PC-9 (cell line): ENCODE results near the gene CACNA1G. TPM values are rescaled to one million over a fixed set of nuclear protein-coding genes. Genes with fewer than 3 reads are reported as not detected.

ENCODE experiments used
- BruUV-seq: library from RNA; stranded (reverse); fragments of 400-500 nt; replicated peaks from 2 replicates; lab custom pipeline; 2021; lab: Mats Ljungman, UMichigan
- CTCF ChIA-PET: fragments of 300-600 bp; sonication (Branson Sonifier 250); formaldehyde crosslinking; loops from one replicate; lab custom pipeline; 2022; ENCODE audit warnings: antibody characterized with exemption; lab: Charles Lee
- POLR2A ChIA-PET: fragments of 300-600 bp; sonication (Branson Sonifier 250); formaldehyde crosslinking; loops from one replicate; lab custom pipeline; 2022; ENCODE audit warnings: antibody characterized with exemption; ENCODE audit not compliant: unreplicated experiment; lab: Charles Lee
- DNase-seq, 2 experiments: peaks; one replicate each; pipeline versions ENCODE4 v3.0.0 to v3.0.0-alpha.2; 2015 to 2022; ENCODE audit warnings: mixed read lengths in 1 of 2
- H2AFZ ChIP-seq: fragments of 200-600 bp; sonication (generic); 2 replicates; pipeline ENCODE4 v1.8.1; 2017; ENCODE audit warnings: antibody characterized with exemption
- H3F3A ChIP-seq: fragments of 200-600 bp; sonication (generic); 2 replicates; pipeline ENCODE4 v1.8.1; 2017; ENCODE audit warnings: antibody characterized with exemption, mild to moderate bottlenecking, low read depth; ENCODE audit not compliant: insufficient read depth
- H3K27ac ChIP-seq: fragments of 200-600 bp; sonication (generic); 2 replicates; pipeline ENCODE4 v1.6.1; 2016; ENCODE audit warnings: mixed run types
- H3K27me3 ChIP-seq: fragments of 200-600 bp; sonication (generic); 2 replicates; pipeline ENCODE4 v1.6.1; 2016; ENCODE audit warnings: low read depth, mixed run types; ENCODE audit not compliant: insufficient read depth
- H3K36me3 ChIP-seq: fragments of 200-600 bp; sonication (generic); 2 replicates; pipeline ENCODE4 v1.6.1; 2016; ENCODE audit warnings: low read depth, mixed run types
- H3K4me1 ChIP-seq: fragments of 200-600 bp; sonication (generic); replicated peaks from 2 replicates; pipeline ENCODE4 v1.6.1; 2016; ENCODE audit warnings: mixed run types; ENCODE audit not compliant: insufficient read depth
- H3K4me2 ChIP-seq: fragments of 200-600 bp; sonication (generic); 2 replicates; pipeline ENCODE4 v1.6.1; 2017; ENCODE audit warnings: mixed run types
- H3K4me3 ChIP-seq: fragments of 200-600 bp; sonication (generic); 2 replicates; pipeline ENCODE4 v1.6.1; 2016; ENCODE audit warnings: mixed run types
- H3K79me2 ChIP-seq: fragments of 200-600 bp; sonication (generic); 2 replicates; pipeline ENCODE4 v1.6.1; 2017; ENCODE audit warnings: low read depth, mixed run types
- H3K9me2 ChIP-seq: fragments of 200-600 bp; sonication (generic); 2 replicates; pipeline ENCODE4 v1.8.1; 2017; ENCODE audit warnings: mild to moderate bottlenecking; ENCODE audit not compliant: insufficient read depth
- H3K9me3 ChIP-seq: fragments of 200-600 bp; sonication (generic); 2 replicates; pipeline ENCODE4 v1.8.1; 2016; ENCODE audit warnings: low read depth; ENCODE audit not compliant: insufficient read depth
- H4K20me1 ChIP-seq: fragments of 200-600 bp; sonication (generic); 2 replicates; pipeline ENCODE4 v1.8.1; 2017; ENCODE audit not compliant: insufficient read depth
- EZH2 ChIP-seq: fragments of 200-600 bp; sonication (generic); IDR thresholded peaks from 2 replicates; pipeline ENCODE4 v1.8.0; 2017; ENCODE audit warnings: antibody characterized with exemption, low read depth
- intact Hi-C: fragments of 100-400 bp; cut with micrococcal nuclease; formaldehyde crosslinking; loops from one replicate; pipeline ENCODE4 v1.10.0; 2022; ENCODE audit not compliant: unreplicated experiment
- total RNA-seq: library from RNA; stranded (reverse); gene quantifications from 2 replicates; pipeline ENCODE4 v1.2.3, GENCODE V29; 2021
- TF ChIP-seq, protein P1 (sequence below): fragments of 200-600 bp; sonication (generic); conservative IDR thresholded peaks from 2 replicates; pipeline ENCODE4 v1.6.1; 2017; ENCODE audit warnings: mixed run types, antibody characterized with exemption, mild to moderate bottlenecking, moderate library complexity

Gene CACNA1G
- total RNA-seq, 1 experiment from 2014 or later: 0.46 TPM

- Histone ChIP-seq H3K4me1 (peaks cover 7% of the 10 kb centered on the region), H3K9me2 (no peaks in the 10 kb centered on the region), H3K27me3 (peaks cover 37% of the 10 kb centered on the region), H2AFZ (no peak overlapping the region), H3K4me3 (no peak overlapping the region), H3K79me2 (no peaks in the 10 kb centered on the region), H3K36me3 (no peaks in the 10 kb centered on the region), H3K27ac (no peak overlapping the region), H3K4me2 (no peak overlapping the region), H3K9me3 (no peaks in the 10 kb centered on the region), H3F3A (peaks cover 21% of the 10 kb centered on the region; the same call in 1 of the 2 replicates), H4K20me1 (no peaks in the 10 kb centered on the region)
- BruUV-seq: no TSS peak
- intact Hi-C loops: no loop called here
- no peak for TF ChIP-seq EZH2
- TF ChIP-seq, protein P1, sequence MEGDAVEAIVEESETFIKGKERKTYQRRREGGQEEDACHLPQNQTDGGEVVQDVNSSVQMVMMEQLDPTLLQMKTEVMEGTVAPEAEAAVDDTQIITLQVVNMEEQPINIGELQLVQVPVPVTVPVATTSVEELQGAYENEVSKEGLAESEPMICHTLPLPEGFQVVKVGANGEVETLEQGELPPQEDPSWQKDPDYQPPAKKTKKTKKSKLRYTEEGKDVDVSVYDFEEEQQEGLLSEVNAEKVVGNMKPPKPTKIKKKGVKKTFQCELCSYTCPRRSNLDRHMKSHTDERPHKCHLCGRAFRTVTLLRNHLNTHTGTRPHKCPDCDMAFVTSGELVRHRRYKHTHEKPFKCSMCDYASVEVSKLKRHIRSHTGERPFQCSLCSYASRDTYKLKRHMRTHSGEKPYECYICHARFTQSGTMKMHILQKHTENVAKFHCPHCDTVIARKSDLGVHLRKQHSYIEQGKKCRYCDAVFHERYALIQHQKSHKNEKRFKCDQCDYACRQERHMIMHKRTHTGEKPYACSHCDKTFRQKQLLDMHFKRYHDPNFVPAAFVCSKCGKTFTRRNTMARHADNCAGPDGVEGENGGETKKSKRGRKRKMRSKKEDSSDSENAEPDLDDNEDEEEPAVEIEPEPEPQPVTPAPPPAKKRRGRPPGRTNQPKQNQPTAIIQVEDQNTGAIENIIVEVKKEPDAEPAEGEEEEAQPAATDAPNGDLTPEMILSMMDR: no peak
- POLR2A ChIA-PET: interaction anchor here (0.6 to 0.7 kb wide), 3 partner anchors 10 to 151 kb away, joined by 3 to 5 read pairs (median 3); no protein-coding TSS in a partner anchor
- CTCF ChIA-PET: interaction anchor here (0.5 kb wide), 1 partner anchor 180 kb away, joined by 3 read pairs; no protein-coding TSS in a partner anchor
- DNase-seq: no peak
Observed at GRCh38 chr17:50563092-50563511, 2.6 kb downstream of the CACNA1G start.

DNA sequence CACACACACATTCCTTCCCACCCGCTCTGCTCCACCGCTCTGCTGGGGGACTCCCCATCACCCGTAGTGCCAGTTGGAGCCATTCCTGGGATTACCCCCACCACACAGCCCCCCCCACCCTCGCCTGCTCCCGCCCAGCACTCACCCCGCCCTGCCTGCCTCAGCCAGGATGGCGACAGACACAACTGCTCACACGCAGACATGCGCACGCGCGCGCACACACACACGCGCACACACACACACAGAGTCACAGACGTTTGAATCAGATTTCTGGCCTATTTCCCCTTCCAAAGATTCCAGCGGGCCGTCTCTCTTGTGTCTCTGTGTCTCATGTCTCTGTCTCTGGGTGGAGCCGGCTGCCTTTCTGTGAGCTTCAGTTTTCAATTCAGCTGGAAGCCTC lies 4.4 kb downstream of the CACNA1G start:
- H3K4me1 ChIP-seq: peaks cover 5% of the 10 kb centered on the region
- ChIA-PET POLR2A (no interaction called here), CTCF (no interaction called here)
- intact Hi-C loops: no loop called here
- no peak overlapping the region for H3K27ac ChIP-seq
- H3K9me3 ChIP-seq: no peaks in the 10 kb centered on the region
- TF ChIP-seq EZH2: no peak
- TF ChIP-seq, protein P1: no peak
- H3K4me3 ChIP-seq: no peak overlapping the region
- H3K9me2 ChIP-seq: no peaks in the 10 kb centered on the region
- no TSS peak for BruUV-seq
- no peak for DNase-seq
- peaks cover 37% of the 10 kb centered on the region for H3K27me3 ChIP-seq
- no peaks in the 10 kb centered on the region for H3K36me3 ChIP-seq
- no peak overlapping the region for H2AFZ ChIP-seq
- no peaks in the 10 kb centered on the region for H4K20me1 ChIP-seq
- no peaks in the 10 kb centered on the region for H3K79me2 ChIP-seq
- H3F3A ChIP-seq: peaks cover 12% of the 10 kb centered on the region; the same call in 1 of the 2 replicates
- no peak overlapping the region for H3K4me2 ChIP-seq

GRCh38 chr17:50565402-50566350 lies 5.2 kb downstream of the CACNA1G start:
- no peaks in the 10 kb centered on the region for H3K9me2 ChIP-seq
- H3K79me2 ChIP-seq: no peaks in the 10 kb centered on the region
- H3K4me1 ChIP-seq: no peaks in the 10 kb centered on the region
- DNase-seq: no peak
- H3K9me3 ChIP-seq: no peaks in the 10 kb centered on the region
- no peak overlapping the region for H3K4me3 ChIP-seq
- H3K27me3 ChIP-seq: peaks cover 37% of the 10 kb centered on the region
- CTCF ChIA-PET: interaction anchor here (0.7 kb wide), 1 partner anchor 10 kb away, joined by 3 read pairs; no protein-coding TSS in a partner anchor
- no peak overlapping the region for H2AFZ ChIP-seq
- no TSS peak for BruUV-seq
- H3F3A ChIP-seq: peaks cover 12% of the 10 kb centered on the region; the same call in 1 of the 2 replicates
- H3K36me3 ChIP-seq: no peaks in the 10 kb centered on the region
- intact Hi-C loops: no loop called here
- no peak overlapping the region for H3K4me2 ChIP-seq
- H3K27ac ChIP-seq: no peak overlapping the region
- TF ChIP-seq EZH2: no peak
- TF ChIP-seq, protein P1: no peak
- POLR2A ChIA-PET: no interaction called here
- no peaks in the 10 kb centered on the region for H4K20me1 ChIP-seq
